NK-92 (cell line): Measurements from ENCODE around the gene CPA2.
"Not testable (repeated sequence)": the region's sequence is repeated elsewhere in the genome, so short reads cannot be mapped to it uniquely, and the experiment has no call there.

ENCODE experiments used
- DNase-seq: peaks from one replicate; lab custom pipeline; 2025; ENCODE audit not compliant: unreplicated experiment; lab: John Stamatoyannopoulos, UW

CPA2 gene

DNA sequence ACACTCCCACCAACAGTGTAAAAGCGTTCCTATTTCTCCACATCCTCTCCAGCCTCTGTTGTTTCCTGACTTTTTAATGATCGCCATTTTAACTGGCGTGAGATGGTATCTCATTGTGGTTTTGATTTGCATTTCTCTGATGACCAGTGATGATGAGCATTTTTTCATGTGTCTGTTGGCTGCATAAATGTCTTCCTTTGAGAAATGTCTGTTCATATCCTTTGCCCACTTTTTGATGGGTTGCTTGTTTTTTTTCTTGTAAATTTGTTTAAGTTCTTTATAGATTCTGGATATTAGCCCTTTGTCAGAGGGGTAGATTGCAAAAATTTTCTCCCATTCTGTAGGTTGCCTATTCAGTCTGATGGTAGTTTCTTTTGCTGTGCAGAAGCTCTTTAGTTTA lies 17.0 kb upstream of the CPA2 start:
- DNase-seq, result not testable (repeated sequence)

DNA sequence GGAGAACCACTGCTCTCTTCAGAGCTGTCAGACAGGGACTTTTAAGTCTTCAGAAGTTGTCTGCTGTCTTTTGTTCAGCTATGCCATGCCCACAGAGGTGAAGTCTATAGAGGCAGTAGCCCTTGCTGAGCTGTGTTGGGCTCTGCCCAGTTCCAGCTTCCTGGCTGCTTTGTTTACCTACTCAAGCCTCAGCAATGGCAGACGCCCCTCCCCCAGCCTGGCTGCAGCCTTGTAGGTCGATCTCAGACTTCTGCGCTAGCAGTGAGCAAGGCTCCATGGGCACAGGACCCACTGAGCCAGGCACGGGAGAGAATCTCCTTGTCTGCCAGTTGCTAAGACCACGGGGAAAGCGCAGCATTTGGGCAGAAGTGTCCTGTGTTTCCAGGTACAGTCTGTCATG lies 12.1 kb upstream of the CPA2 start:
- no peak for DNase-seq

DNA sequence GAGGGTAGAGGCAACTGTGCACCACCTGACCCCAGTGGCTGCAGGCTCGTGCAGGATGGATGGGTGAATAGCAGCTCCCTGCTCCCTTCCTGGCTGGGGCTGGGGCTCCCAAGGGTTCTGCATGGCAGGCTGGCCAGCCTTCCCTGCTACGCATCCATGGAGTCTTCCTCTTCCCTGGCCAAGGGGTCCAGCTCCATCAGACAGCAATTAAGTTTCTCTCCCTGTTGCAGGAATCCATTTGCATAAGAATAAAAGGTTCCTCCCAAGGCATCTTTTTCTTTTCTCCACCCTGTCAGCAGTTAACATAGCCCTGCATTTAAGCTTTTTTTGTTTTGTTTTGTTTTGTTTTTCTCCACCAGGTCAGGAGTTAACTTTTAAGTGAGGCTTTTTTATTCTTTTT lies 10.0 kb upstream of the CPA2 start:
- no peak for DNase-seq

DNA sequence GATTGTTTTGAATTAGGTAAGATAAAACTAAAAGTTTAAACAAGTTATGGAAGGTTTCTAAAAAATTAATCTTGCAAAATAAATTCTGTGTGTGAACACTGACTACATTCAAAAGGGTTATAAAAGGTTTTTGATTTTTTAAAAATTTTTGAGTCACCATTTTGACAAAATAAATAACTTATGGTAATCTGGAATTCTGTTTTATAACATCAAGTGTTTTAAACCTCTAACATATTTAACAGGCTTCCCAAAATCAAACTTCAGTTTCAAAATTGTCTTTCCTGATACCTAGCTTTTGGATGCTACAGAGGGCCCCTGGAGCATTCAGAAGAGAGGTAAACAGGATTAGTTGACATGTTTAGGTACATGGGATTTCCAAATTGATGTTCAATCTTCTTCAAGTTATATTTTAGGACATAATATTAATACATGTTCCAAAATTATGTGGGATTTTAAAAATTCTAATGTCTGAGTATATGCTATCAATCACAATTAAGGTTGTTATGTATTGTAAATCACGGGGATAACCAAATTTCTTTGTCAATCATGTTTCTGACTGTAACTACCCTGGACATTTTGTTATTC lies 8.1 kb upstream of the CPA2 start:
- DNase-seq, result no peak

DNA sequence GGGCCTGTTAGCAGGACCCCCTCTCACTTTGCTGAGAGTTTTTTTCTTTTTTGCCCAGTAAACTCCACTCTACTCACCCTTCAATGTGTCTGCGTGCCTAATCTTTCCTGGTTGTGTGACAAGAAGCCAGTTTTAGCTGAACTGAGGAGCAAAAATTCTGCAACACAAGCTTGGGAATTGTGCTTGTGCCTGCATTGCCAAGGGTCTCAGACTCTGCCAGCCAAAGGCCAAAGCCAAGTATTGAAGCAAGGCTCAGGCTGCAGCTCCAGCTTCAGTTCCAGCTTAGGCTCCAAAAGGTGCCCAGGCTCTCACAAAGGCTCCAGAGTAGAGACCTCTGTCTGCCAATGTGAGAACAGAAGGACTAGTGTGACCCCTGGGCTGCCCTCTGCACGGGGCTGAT lies 4.2 kb upstream of the CPA2 start:
- no peak for DNase-seq

DNA sequence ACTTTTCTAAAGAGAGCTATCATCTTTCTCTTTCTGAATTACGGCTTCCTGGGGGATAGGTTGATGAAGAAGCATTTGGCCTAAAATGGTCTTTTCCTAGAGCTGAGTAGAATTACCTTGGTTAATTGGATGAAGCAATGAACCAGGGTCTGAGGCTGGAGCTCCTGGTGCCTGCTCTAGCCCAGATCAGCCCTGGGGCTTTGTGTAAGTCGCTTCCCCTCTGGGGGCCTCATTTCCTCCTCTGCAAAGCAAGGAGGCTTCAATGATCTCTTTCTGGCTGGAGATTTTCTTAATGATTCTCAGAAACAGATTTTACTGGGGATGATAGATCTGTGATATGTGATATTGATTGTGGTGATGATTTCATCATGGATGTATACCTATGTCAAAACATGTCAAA lies 3.5 kb upstream of the CPA2 start:
- DNase-seq, result no peak

DNA sequence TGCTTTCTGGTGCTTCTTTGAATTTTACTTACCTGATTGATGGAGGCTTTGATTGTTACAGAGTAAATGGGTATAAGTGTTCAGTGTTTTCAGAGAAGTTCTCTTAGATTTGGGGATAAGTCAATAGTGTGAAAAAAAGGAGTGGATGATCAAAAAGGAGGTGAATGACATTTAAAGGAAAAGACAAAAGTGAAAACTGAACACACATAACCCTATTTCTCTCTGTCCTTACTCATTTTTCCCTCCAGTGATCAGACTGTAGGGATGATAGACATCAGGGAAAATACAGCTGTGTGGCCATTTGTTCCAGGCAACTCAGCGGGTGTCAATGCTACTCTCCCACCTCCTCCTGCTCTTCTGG lies 278 bp downstream of the CPA2 start:
- no peak for DNase-seq

DNA sequence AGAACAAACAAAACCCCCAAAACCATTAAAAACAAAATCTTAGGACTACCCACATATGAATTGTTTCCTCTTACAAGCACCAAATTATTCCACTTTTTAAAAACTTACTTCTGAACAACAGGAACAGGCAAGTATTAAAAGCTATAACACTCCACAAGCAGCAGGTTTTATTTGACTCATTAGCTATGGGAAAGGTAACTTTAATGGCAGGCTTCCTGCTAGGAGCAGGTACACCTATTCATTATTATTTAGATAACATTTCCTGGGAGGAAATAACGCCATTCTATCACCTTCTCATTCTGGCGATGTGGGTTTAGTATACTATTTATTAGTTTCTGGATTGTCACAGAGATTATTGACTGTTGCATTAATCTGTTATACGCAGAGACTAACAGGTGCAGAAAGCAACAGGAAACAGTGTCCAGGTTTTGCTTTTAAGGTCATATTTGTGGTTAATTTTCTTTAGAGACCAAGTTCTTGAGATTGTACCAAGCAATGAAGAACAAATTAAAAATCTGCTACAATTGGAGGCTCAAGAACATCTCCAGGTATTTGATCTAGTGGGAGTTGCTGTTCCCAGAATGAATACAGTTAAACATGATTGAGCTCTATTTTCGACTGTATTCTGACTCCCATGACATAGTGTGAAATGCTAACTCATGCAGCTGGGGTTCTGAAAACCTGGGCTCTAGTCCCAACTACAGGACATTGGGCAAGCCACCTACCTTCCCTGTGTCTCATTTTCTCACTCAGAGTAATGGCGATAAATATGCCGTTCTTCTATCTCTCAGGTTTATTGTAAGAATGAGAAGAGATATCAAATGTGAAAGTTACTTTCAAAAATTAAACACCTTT lies 2.0 kb downstream of the CPA2 start:
- DNase-seq, result no peak

DNA sequence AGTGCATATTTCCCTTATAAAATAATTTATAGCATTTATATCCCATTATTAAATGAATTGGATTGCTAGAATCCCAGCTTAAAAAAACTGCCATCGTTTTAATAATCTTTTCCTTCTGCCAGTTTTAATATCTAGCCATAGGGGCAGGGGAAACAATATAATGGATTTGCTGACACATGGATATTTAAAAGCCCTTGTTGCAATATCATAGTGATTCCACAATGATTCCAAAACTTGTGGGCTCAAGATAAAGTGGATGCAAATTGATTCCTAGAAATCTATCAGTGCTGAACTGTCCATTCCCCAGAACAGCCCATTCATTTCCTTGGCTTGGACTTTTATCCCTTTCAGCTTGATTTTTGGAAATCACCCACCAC lies 2.6 kb downstream of the CPA2 start:
- no peak for DNase-seq

DNA sequence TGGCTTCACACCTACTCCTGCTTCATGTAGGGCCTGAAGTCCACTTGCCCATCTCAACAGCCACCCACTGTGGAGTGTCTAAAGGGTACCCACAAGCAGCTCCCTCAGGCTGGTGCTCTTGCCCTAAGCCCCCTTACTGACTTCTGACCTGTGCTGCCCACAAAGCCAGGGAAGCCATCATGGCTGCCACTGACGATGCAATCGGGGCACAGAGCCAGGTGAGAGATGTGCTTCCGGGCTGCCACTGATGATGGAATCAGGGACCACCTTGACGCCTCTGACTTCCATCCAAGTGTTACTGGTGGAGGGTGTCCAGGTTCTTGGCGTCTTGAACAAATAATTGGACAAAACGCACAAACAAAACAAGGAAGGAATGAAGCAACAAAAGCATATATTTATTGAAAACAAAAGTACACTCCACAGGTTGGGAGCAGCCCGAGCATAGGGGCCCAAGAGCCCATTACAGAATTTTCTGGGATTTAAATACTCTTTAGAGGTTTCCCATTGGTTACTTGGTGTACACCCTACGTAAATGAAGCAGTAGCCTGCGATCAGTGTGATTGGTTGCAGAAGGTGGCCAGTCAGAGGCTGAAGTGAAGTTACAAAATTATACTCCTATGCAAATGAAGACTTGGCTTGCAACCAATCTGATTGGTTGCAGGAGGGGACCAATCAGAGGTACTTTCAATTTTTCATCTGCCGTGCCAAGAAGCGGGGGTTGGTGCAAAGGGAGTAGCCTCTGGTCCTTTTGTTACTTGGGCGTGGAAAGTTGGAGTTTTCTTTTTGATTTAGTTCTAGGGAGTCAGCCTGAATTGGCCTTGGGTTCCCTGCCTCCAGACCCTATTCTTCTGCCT lies 4.5 kb downstream of the CPA2 start:
- no peak for DNase-seq

DNA sequence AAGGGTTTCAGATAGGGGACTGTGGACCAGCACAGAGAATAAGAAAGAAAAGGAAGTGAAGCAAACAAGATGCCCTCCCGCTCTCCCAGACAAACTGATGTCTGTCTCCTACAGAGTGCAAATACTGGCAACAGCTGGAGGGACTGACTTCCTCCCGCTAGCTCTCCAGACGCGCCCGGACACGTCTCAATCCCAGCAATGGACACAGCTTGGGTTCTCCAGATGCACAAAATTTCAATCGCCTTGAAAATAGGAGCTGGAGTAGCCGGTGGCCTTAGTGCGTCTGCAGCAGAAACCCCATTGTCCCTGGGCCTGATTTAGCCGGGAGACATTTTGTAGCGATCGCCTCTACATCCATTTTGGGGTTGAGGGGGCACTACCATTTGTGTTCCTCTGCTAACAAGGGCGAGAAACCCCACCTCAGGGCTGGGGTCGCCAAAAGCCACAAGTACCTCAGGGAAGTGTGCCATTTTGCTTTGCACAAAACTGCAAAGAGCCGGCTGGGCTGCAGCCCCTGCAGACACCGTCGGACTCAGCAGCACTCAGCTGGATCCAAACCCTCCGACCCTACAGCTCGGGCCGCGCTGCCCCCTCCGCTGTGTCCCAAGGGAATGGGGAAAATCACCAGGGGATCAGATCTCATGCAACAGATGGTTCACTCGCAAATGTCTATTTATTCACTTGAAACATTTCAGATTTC lies 5.9 kb downstream of the CPA2 start:
- DNase-seq, result no peak

DNA sequence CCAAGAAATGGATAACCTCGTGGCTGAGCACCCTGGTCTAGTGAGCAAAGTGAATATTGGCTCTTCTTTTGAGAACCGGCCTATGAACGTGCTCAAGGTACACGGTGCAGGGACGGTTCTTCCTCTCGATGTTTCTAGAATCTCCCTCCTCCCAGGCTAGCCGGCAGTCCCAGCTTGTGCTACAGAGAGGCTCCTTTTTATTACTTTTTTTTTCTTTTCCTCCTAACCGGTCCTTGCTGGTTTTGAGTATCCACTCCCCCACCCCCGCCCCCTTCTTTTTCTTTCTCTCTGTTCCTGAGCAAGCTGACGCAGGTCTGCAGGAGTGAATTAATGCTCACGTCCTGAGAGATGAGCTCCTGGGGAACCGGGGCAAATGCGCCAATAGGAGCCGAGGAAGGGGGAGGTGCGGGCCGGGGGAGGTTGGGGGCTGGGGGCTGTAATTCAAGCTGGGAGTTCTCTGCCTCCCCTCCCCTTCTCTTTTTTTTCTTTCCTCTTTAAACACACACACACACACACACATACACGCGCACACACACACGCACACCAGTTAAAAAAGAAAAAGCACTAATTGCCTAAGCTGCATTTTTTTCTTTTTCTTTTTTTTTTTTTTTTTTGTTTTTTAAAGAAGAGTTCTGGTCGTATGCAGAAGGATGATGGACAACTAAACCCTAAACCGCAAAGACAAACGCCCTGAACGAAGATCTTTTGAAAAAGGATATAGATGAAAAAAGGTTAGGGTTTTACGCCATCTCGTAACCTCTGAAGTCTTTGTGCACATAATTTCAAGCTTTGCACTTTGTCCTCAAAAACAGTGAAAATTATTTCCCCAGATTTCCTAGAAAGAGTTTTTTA lies 6.6 kb downstream of the CPA2 start:
- no peak for DNase-seq

DNA sequence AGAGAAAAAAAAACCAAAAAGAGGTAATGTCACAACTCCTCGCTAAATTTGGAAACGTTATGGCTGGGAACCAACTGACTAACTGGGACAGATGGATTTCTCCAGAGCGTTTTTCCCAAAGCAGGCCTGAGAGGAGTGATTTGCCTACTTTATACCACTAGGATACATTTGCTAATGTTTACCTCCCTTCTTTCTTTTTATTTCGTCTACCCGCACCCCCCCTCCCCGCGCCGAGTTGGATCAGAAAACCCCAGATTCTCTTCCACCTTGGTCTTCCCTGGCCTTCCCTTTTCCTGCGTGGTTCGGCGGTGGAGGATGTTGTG lies 7.2 kb downstream of the CPA2 start:
- no peak for DNase-seq

DNA sequence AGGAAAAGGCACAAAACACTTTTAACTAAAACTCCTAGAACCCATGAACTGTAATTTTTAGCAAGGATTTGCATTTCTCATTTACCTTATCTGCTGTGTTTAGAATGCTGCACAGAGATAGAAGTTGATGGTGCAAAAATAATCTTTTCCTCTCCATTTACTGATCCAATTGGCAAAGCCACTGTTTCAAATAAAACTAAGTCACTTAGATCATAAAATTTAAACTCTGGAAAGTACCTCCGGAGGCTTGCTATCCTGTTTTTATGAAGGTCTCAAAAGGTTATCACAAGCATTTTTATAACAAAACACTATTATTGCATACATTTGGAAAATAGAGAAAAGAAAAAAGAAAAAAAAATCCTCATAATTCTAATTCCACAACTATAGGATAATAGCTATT lies 7.6 kb downstream of the CPA2 start:
- DNase-seq, result no peak

DNA sequence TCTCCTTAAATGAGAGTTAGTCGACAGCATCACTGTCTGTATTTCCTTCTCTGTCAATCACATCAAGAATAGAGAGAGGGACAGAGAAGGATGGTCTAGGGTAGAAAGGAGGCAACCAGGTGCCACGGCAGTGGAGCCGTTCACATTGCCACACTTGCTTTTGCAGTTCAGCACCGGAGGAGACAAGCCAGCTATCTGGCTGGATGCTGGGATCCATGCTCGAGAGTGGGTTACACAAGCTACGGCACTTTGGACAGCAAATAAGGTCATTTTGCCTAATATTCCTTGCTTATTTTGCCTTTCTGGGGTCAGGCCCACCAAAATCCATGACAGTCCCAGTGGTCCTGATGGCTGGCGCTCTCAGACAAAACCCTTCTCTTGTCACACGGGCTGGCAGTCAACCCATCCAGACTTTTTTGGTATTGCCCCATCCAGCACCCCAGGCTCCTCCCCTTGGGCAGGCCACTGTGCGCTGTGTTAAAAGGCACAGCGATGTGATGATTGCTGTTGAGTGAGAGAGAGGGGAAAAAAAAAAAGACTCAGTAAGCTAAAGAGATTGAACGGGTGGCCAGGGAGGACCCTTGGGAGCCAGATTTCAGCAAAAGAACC lies 8.4 kb downstream of the CPA2 start:
- no peak for DNase-seq

DNA sequence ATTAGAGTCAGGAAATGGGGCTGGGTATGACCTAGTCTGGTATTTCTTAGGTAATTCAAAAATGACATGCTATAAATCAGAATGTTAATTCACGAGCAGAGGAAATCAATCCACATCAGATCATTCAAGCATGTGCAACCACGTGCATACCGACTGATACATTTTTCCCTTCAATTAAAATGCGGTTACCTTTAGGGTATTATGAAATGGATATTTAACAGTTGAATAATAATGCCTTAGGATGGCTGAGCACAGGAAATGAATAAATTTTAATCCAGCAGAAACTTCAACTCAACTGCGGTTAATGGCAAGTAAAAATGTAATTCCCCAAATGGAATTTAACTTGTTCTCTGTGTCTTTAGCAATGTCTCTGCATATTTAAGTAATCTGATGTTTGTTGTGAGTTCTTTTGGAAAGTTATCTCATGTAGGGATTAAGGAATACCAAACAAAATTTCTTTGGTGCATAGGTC lies 9.2 kb downstream of the CPA2 start:
- no peak for DNase-seq

DNA sequence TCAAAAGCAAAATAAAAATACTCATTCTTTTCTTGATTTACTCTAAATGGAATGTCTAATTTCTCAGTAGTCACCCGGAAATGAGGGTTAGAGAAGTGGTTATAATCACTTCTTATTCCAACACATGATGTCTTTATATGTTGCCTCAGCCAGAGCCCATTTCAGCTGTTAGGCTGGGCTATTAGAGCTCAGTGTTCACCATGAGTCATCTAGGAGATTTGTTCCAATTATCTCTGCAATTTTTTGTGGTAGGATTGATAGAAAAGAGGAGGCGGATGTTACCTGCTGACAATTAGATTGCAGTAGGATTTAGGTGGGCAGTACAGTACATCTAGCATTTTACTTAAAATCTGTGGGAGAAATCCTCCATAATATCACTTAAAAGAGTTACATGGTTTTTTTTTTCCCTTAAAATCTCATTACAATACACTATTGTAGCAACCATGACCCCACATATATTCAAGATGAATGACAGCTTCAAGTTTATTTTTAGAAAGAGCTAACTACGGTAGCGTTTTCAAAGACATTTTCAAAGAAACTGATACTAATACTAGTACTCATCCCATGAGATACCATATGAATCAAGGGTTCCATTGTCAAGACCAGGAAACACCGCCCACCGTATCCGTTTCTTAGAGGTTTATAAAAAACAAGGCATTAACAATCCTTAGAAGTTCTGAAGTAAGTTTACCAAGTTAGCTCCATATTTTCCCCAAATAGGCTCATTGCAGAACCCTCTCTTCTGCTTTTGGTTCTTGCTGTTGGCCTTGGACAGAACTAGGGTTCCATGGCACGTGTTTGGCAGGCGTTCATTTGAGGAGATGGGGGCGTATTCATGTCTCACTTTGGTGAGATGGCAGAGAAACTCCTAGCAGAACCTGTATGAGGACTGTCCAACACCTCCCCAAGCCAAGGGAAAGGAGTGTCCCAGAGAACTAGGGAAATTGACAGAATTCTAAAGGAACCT lies 10.4 kb downstream of the CPA2 start:
- no peak for DNase-seq

DNA sequence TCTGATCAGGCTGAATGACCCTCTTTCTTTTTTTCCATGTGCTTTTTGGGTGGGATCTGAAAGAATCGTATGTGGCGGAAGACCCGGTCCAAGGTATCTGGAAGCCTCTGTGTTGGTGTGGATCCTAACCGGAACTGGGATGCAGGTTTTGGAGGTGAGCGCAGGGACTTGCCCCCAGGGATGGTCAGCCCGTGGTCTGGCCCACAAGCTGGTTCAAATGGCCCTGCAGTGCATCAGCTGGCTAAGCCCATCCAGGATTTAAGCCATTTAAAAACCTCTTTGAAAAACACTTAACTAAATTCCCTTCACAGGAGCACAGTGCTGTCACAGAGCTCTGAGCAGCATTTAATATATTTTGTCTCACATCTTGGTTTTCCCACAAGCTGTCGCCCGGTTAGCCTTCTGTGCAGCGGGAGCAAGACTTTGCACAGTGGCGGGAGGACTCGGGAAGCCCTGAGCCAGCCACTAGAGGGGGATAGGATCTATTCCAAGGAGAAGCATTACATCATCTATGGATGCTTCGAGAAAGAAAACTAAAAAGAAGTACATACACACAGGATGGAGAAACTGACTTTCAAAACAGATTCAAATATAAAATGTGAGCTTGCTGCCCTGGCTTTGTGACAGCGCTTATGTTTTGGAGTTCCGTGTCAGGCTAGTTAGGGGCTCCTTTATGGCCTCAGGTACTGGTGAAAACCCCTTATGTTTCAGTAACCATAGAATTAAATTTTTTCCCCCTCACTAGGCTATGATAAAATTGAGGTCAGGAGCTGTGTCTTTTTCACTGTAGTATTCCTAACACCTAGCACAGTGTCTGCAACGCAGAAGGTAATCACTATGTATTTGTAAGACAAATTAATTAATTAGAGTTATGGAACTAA lies 11.3 kb downstream of the CPA2 start:
- no peak for DNase-seq
